Suprapubic skin (tissue), 3 donors: ENCODE data around the gene ACTL9.

Experiments
- POLR2AphosphoS5 ChIP-seq, 3 donors: sonication (generic); formaldehyde crosslinking; IDR thresholded peaks; one replicate each; pipeline ENCODE4 v1.6.1; 2017; ENCODE audit warnings: antibody characterized with exemption in 3 of 3
- TF ChIP-seq, protein P1 (sequence below), 2 donors: fragments of 200-600 bp in 1 of 2; fragments of 450-650 bp in 1 of 2; sonication (generic) in 1 of 2; IDR thresholded peaks; one replicate each; pipeline ENCODE4 v1.5.1; 2016 to 2019; ENCODE audit warnings: antibody characterized with exemption in 2 of 2, mild to moderate bottlenecking in 1 of 2, moderate library complexity in 1 of 2

DNA sequence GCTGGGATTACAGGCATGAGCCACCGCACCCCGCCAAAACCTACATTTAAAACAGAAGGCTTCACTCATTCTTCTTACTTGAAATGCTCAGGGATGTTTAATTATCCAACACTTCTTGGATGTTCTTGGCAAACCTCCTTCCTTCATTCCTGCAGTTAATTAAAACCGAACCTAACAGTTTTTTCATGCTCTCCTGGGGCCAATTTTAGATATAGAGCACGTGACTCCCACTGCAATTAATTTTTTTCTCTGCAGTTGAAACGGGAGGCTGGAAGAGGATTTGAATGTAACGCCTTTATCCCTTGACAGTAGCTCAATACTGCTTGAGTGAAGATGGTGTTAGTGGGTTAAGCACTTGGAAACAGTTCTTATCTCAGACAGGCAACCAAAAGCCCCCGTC lies 4.6 kb upstream of the ACTL9 start:
- TF ChIP-seq, protein P1, sequence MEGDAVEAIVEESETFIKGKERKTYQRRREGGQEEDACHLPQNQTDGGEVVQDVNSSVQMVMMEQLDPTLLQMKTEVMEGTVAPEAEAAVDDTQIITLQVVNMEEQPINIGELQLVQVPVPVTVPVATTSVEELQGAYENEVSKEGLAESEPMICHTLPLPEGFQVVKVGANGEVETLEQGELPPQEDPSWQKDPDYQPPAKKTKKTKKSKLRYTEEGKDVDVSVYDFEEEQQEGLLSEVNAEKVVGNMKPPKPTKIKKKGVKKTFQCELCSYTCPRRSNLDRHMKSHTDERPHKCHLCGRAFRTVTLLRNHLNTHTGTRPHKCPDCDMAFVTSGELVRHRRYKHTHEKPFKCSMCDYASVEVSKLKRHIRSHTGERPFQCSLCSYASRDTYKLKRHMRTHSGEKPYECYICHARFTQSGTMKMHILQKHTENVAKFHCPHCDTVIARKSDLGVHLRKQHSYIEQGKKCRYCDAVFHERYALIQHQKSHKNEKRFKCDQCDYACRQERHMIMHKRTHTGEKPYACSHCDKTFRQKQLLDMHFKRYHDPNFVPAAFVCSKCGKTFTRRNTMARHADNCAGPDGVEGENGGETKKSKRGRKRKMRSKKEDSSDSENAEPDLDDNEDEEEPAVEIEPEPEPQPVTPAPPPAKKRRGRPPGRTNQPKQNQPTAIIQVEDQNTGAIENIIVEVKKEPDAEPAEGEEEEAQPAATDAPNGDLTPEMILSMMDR (IDR thresholded peaks at IDR 0.05), result no peak
- no peak for TF ChIP-seq POLR2AphosphoS5 (IDR thresholded peaks at IDR 0.05)
